Left cardiac atrium (tissue), 4 donors: ENCODE data around the gene SLC16A2. TPM values are rescaled to one million over a fixed set of nuclear protein-coding genes. Genes with fewer than 3 reads are reported as not detected.
A peak's percentile ranks its signal among the peaks of the same experiment; 100 is the strongest.
"Not testable (repeated sequence)": the region's sequence is repeated elsewhere in the genome, so short reads cannot be mapped to it uniquely, and the experiment has no call there.

Experiments
- ATAC-seq, 2 donors: fragments of 200-7000 bp; cut with Tn5 transposase; one replicate each; pipeline ENCODE4 v1.9.1; 2020; ENCODE audit warnings: mild to moderate bottlenecking in 2 of 2, moderate library complexity in 2 of 2
- DNase-seq: peaks from one replicate; pipeline ENCODE4 v3.0.0-alpha.2; 2020
- intact Hi-C, 2 donors: fragments of 100-400 bp; cut with DNase I; formaldehyde crosslinking; loops; one replicate each; pipeline versions ENCODE4 v1.14.1 to v1.15.1; 2022 to 2023
- total RNA-seq, 2 donors: library from RNA; stranded (reverse); fragmentation: NEBNext Ultra II Directional; extraction: Animal tissue kit (Norgen Biotek cat#: 25700); gene quantifications; one replicate each; pipeline ENCODE4 v1.2.1, GENCODE V29; 2021
- donor health status: DM: no; HTN: yes; CAD: no.
- donor health status: DM: no; HTN: yes; CAD: no; lungs with severe emphysema.
- donor health status: DM: yes; HTN: yes; CAD: no.
- donor health status: Dilated cardiomyopathy.

Gene SLC16A2
- total RNA-seq, 2 donors from 2014 or later: 9.1 to 12.3 TPM

- DNase-seq (no peak), ATAC-seq (no peak)
- intact Hi-C loops: no loop called here
Measured at GRCh38 chrX:74434336-74434735, 13.0 kb downstream of the SLC16A2 start.

GRCh38 chrX:74437530-74437929 lies 16.2 kb downstream of the SLC16A2 start:
- intact Hi-C loops: no loop called here
- ATAC-seq: no peak
- no peak for DNase-seq

GRCh38 chrX:74438764-74439163 lies 17.5 kb downstream of the SLC16A2 start:
- intact Hi-C loops: no loop called here
- ATAC-seq: no peak
- no peak for DNase-seq

GRCh38 chrX:74445099-74445498 lies 23.8 kb downstream of the SLC16A2 start:
- intact Hi-C loops: no loop called here
- no peak for ATAC-seq
- no peak for DNase-seq

GRCh38 chrX:74446876-74447275 lies 25.6 kb downstream of the SLC16A2 start:
- DNase-seq (no peak), ATAC-seq (no peak)
- intact Hi-C loops: no loop called here

- no peak for ATAC-seq
- intact Hi-C loops: no loop called here
- no peak for DNase-seq
Measured at GRCh38 chrX:74448669-74449068, 27.4 kb downstream of the SLC16A2 start.

GRCh38 chrX:74449322-74449936 lies 28.1 kb downstream of the SLC16A2 start:
- ATAC-seq (no peak), DNase-seq (no peak)
- intact Hi-C loops: no loop called here

GRCh38 chrX:74449937-74450330 lies 28.6 kb downstream of the SLC16A2 start:
- intact Hi-C loops: no loop called here
- DNase-seq: no peak
- ATAC-seq: no peak

GRCh38 chrX:74450803-74451449 lies 29.6 kb downstream of the SLC16A2 start:
- DNase-seq: no peak
- intact Hi-C loops: no loop called here
- ATAC-seq: peak; percentile 44 to 95

- intact Hi-C loops: no loop called here
- no peak for DNase-seq
- no peak for ATAC-seq
Measured at GRCh38 chrX:74451450-74452198, 30.3 kb downstream of the SLC16A2 start.

- no peak for ATAC-seq
- DNase-seq: no peak
- intact Hi-C loops: no loop called here
Measured at GRCh38 chrX:74452199-74452481, 30.8 kb downstream of the SLC16A2 start.

- ATAC-seq (no peak), DNase-seq (no peak)
- intact Hi-C loops: no loop called here
Measured at GRCh38 chrX:74453178-74453577, 31.9 kb downstream of the SLC16A2 start.

GRCh38 chrX:74454233-74454632 lies 32.9 kb downstream of the SLC16A2 start:
- DNase-seq, intact Hi-C loops, ATAC-seq: not testable (repeated sequence)

GRCh38 chrX:74458736-74459135 lies 37.4 kb downstream of the SLC16A2 start:
- intact Hi-C loops: no loop called here
- peak in 1 of 2 donors; percentile 23 for ATAC-seq
- DNase-seq: no peak

- ATAC-seq (peak in 1 of 2 donors; percentile 19), DNase-seq (no peak)
- intact Hi-C loops: no loop called here
Measured at GRCh38 chrX:74461384-74461783, 40.1 kb downstream of the SLC16A2 start.

GRCh38 chrX:74464722-74465121 lies 43.4 kb downstream of the SLC16A2 start:
- no peak for ATAC-seq
- intact Hi-C loops: no loop called here
- DNase-seq: no peak

GRCh38 chrX:74465424-74465823 lies 44.1 kb downstream of the SLC16A2 start:
- intact Hi-C loops: no loop called here
- no peak for ATAC-seq
- DNase-seq: no peak

GRCh38 chrX:74467656-74468055 lies 46.4 kb downstream of the SLC16A2 start:
- DNase-seq (no peak), ATAC-seq (peak in 1 of 2 donors; percentile 57)
- intact Hi-C loops: no loop called here

- ATAC-seq, DNase-seq, intact Hi-C loops: not testable (repeated sequence)
Measured at GRCh38 chrX:74473116-74473515, 51.8 kb downstream of the SLC16A2 start.

GRCh38 chrX:74490247-74490646 lies 69.0 kb downstream of the SLC16A2 start:
- ATAC-seq (no peak), DNase-seq (no peak)
- intact Hi-C loops: no loop called here

- ATAC-seq: no peak
- intact Hi-C loops: no loop called here
- DNase-seq: no peak
Measured at GRCh38 chrX:74492720-74493201, 71.5 kb downstream of the SLC16A2 start.
